Effector CD8-positive, alpha-beta T cell (primary cell): ENCODE data around the gene CRISPLD2.
"Not testable (repeated sequence)": the region's sequence is repeated elsewhere in the genome, so short reads cannot be mapped to it uniquely, and the experiment has no call there.

ENCODE experiments used
- DNase-seq: peaks from one replicate; lab custom pipeline; 2025; lab: John Stamatoyannopoulos, UW

CRISPLD2 gene

GRCh38 chr16:84839956-84840355, 20.2 kb downstream of the CRISPLD2 start:
- no peak for DNase-seq

- no peak for DNase-seq
Observed at GRCh38 chr16:84840687-84841627, 21.2 kb downstream of the CRISPLD2 start.

GRCh38 chr16:84841787-84842300, 22.1 kb downstream of the CRISPLD2 start:
- DNase-seq: no peak

GRCh38 chr16:84842516-84843148, 22.8 kb downstream of the CRISPLD2 start:
- DNase-seq: no peak

- DNase-seq: no peak
Observed at GRCh38 chr16:84843149-84844048, 23.6 kb downstream of the CRISPLD2 start.

- DNase-seq: no peak
Observed at GRCh38 chr16:84844049-84844350, 24.2 kb downstream of the CRISPLD2 start.

GRCh38 chr16:84844559-84845495, 25.0 kb downstream of the CRISPLD2 start:
- no peak for DNase-seq

- no peak for DNase-seq
Observed at GRCh38 chr16:84845496-84846002, 25.8 kb downstream of the CRISPLD2 start.

GRCh38 chr16:84847564-84848355, 28.0 kb downstream of the CRISPLD2 start:
- no peak for DNase-seq

GRCh38 chr16:84848986-84849634, 29.3 kb downstream of the CRISPLD2 start:
- DNase-seq: no peak

- DNase-seq: no peak
Observed at GRCh38 chr16:84849751-84850150, 30.0 kb downstream of the CRISPLD2 start.

- DNase-seq: no peak
Observed at GRCh38 chr16:84850714-84851113, 30.9 kb downstream of the CRISPLD2 start.

- DNase-seq: no peak
Observed at GRCh38 chr16:84851192-84852127, 31.7 kb downstream of the CRISPLD2 start.

- no peak for DNase-seq
Observed at GRCh38 chr16:84853534-84853933, 33.7 kb downstream of the CRISPLD2 start.

- DNase-seq: no peak
Observed at GRCh38 chr16:84854759-84855158, 35.0 kb downstream of the CRISPLD2 start.

- not testable (repeated sequence) for DNase-seq
Observed at GRCh38 chr16:84855435-84856202, 35.8 kb downstream of the CRISPLD2 start.

- not testable (repeated sequence) for DNase-seq
Observed at GRCh38 chr16:84856203-84856581, 36.4 kb downstream of the CRISPLD2 start.
